KOPT-K1 (cell line): ENCODE data around the gene PCDH9.

Experiments
- H3K27ac ChIP-seq: fragments of 200-600 bp; sonication (generic); 2 replicates; pipeline ENCODE4 v1.5.1; 2016; ENCODE audit warnings: antibody characterized with exemption, mild to moderate bottlenecking, low read depth, low read length; ENCODE audit not compliant: poor library complexity, severe bottlenecking
- H3K36me3 ChIP-seq: fragments of 200-600 bp; sonication (generic); 2 replicates; pipeline ENCODE4 v1.5.1; 2017; ENCODE audit warnings: antibody characterized with exemption, mild to moderate bottlenecking, low read length, moderate library complexity; ENCODE audit not compliant: insufficient read depth
- H3K9me3 ChIP-seq: fragments of 200-600 bp; sonication (generic); 2 replicates; pipeline ENCODE4 v1.5.1; 2017; ENCODE audit warnings: antibody characterized with exemption, low read length, mild to moderate bottlenecking; ENCODE audit not compliant: insufficient read depth, poor library complexity, severe bottlenecking

PCDH9 gene

DNA sequence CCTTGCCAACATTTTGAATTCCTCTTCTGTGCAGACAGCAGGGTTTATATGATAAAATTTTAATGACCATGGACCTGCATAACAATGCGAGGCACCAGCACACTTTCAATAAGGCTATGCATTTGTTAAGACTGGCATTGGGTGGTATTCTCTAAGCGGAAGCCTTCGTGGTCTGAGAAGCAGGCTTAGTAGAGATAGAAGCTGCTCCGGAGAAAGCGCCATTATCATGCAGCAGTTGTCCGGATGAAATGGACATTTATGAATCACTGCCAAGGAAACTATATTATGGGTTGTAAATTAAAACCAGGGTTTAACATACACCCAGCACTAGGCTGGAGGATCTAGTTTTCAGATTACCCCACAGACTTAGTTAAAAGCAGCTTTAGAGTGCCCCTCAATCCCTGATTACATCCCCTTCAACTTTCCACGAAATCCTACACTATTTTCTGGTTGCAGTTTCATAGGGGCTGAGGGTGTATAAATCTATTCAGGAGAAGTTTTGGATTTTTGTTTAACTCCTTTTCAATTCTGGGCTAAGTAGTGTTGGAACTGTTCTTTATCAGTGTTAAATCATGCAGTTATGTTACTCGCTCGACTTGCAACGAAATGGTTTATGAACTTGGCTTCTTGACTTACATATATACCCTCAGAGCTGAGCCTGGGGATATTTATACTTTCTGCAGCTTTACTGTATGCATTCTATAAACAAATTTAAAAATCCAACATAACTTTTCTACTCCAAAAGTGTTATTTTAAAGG is 193.3 kb downstream of the PCDH9 start:
- Histone ChIP-seq H3K9me3 (no peaks in the 10 kb centered on the region), H3K36me3 (no peaks in the 10 kb centered on the region), H3K27ac (no peak overlapping the region)

DNA sequence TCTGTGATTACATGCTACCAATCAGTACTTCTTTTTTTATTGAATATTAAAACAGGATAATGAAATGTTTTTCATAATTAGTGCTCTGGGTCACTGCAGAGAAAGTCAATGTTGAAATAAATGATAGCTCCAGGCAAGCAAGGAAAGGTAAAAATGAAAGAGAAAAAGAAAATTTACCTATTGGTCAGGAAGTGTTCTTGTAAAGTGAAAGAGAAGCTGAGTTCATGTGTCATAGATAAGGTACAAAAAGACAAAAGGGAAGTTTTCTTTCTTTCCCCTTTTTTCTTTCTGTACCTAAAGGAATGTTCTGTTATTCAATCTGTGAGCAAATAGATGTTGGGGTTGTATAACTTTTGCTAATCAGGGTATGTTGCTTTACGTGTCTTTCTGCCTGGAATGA is 197.0 kb downstream of the PCDH9 start:
- H3K27ac ChIP-seq: no peak overlapping the region
- H3K36me3 ChIP-seq: no peaks in the 10 kb centered on the region
- no peaks in the 10 kb centered on the region for H3K9me3 ChIP-seq

DNA sequence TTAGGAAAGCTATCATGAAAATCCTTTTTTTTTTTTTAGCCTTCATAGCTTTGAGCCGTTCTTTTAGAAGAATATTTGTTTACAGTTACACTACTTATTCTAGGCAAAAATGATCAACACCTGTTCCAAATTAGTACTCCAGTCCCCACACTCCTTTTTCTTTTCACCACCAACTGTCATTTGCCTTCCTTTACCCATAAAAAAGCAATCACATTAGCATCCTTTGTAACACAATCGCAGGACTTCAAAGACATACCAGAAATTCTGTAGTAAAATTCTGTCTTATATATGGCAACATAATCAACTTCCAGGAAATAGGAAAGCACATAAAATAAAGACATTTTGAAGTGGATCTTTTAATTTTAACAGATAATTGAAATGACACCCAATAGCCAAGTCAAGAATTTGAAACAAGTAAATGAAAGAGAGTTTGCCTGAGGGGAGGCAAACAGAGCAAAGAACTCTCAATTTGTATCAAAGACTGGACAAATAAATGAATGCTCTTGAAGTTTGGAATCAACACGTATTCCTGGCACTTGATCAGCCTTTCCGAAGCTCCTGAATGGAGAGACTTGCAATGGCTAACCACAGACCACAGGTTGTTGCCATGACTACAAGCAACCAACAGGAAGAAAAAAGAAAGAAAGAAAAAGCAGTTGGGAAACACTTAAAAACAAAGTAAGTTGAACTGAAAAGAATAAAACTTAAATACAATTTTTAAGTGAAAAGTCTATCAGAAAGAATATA is 206.8 kb downstream of the PCDH9 start:
- H3K9me3 ChIP-seq: no peaks in the 10 kb centered on the region
- peak overlapping the region; percentile 76 for H3K27ac ChIP-seq
- no peaks in the 10 kb centered on the region for H3K36me3 ChIP-seq

DNA sequence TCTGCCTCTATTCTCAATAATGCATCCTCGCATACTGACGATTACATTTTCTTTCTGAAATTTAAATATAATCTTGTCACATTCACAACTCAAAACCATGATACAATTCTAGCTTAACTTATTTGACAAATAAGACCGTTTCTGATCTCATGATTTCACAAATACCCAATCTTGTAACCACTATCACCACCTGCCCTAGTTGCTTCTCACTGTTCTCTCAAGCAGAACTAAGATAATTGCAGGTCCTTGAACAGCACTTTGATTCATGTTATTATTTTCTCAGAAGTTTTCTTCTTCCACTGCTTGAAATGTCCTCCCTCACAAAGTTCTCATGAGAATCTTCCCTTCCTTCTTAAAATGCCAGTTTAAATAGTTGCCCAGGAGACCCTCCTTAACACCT is 211.4 kb downstream of the PCDH9 start:
- no peak overlapping the region for H3K27ac ChIP-seq
- no peaks in the 10 kb centered on the region for H3K9me3 ChIP-seq
- no peaks in the 10 kb centered on the region for H3K36me3 ChIP-seq

- Histone ChIP-seq H3K36me3 (no peaks in the 10 kb centered on the region), H3K9me3 (no peaks in the 10 kb centered on the region), H3K27ac (no peak overlapping the region)
Observed at GRCh38 chr13:67017276-67017675, 212.9 kb downstream of the PCDH9 start.

DNA sequence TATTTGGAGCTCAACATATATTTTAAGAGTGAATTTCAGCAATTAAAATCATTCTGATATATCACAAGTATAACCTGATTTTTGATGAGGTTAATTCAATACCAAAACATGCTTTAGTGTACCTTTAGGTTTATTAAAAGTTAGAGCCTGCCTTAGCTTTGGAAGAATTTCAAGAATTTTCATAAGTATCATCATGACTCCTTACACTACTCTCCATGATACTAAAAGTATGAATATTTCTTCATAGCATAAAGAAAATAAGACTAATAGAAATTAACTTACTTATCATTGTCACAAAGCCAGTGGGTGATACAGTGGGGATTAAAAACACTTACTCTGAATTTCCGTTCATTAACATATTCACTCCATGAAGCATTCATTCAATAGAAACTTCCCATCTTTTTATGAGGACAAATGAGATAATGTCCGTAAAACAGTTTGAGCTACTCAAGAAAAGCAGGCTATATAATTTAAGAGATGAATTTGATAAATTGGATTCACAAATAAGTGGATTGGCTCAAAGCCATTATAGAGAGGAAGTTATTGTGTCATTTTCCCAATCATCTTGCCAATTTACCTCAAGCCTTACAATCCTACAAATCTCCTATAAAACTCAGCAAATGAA is 214.0 kb downstream of the PCDH9 start:
- H3K27ac ChIP-seq: no peak overlapping the region
- no peaks in the 10 kb centered on the region for H3K36me3 ChIP-seq
- H3K9me3 ChIP-seq: no peaks in the 10 kb centered on the region

- H3K27ac ChIP-seq: no peak overlapping the region
- no peaks in the 10 kb centered on the region for H3K36me3 ChIP-seq
- no peaks in the 10 kb centered on the region for H3K9me3 ChIP-seq
Observed at GRCh38 chr13:67014399-67014798, 215.7 kb downstream of the PCDH9 start.

GRCh38 chr13:67013709-67014108 is 216.4 kb downstream of the PCDH9 start:
- Histone ChIP-seq H3K27ac (no peak overlapping the region), H3K36me3 (no peaks in the 10 kb centered on the region), H3K9me3 (no peaks in the 10 kb centered on the region)

DNA sequence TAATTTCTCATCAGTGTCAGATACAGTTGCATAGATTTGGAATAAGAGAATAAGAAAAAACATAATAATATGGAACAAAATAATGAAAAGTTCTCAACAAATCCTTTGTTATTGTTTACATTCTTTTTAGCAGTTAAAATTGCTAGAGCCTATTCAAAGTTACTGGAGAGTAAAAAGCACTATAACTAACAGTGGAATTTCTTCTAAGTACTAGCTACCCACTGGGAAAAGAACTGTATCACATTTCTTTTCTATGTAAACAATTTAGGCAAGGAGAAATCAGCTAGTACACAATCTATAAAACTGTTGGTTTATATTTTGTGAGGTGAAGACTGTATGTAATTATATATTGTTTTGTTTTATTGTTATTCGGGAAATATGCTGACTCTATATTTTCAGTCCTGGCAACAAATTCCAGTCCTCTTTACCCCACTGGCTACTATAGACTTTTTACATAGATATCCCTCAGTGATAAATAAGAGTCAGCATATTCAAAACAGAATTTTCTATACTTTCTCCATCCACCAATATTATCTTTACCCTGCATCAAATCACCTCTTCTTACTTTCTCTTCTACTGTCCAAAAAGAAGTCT is 222.0 kb downstream of the PCDH9 start:
- H3K9me3 ChIP-seq: no peaks in the 10 kb centered on the region
- no peaks in the 10 kb centered on the region for H3K36me3 ChIP-seq
- no peak overlapping the region for H3K27ac ChIP-seq

DNA sequence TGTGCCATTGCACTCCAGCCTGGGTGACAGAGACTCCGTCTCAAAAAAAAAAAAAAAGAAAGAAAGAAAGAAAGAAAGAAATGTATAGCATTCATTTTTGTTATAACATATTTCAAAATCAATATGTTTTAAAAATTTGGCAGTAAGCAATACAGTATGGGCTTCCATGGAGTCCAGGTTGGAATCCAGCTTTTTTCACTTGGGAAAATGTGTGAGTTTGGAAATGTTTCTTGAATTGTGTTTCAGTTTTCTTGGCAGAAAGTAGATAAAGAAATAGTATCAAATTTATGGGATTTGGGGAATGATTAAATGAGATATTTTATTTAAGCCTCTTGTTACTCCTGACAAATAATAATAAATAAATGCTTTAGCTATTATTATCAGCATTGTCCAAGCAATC is 225.6 kb downstream of the PCDH9 start:
- Histone ChIP-seq H3K27ac (no peak overlapping the region), H3K9me3 (no peaks in the 10 kb centered on the region), H3K36me3 (no peaks in the 10 kb centered on the region)

DNA sequence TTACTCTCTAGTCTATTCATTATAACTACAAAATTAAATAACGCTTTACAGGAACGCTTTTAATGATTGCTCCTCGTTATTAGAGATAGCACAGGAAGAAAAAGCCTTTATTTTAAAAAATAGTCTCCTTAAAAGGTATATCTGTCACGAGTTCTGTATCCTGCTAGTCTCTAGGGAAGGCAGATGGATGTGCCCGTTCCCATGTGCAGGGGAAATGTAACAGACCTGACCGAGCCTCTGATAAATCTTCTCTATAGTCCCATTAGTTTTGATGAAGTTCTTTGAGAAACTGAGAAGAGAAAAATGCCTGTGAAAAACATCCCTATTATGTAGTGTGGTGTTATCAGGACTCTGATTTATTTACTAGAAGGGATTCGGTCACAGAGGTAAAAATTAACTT is 226.4 kb downstream of the PCDH9 start:
- H3K36me3 ChIP-seq: no peaks in the 10 kb centered on the region

DNA sequence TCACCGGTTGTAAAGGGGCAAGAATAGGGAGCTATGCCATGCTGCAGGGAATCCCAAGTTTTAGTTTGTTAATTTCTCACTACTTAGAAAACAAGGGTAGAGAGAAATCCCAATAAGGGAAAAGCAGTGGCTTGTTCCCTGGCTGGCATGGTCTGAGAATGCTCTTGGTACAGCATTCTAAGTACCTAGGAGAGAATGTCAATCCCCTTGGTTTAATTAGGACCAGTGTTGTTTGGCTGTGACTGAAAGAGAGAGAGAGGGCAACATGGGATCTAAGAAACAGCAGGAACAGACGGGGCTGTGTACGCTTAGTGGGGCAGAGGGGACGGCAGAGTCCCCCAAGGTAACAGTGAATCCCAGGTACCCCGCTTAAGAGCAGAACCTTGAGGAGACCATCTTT is 228.8 kb downstream of the PCDH9 start:
- Histone ChIP-seq H3K27ac (no peak overlapping the region), H3K9me3 (no peaks in the 10 kb centered on the region), H3K36me3 (no peaks in the 10 kb centered on the region)

More for the DNA sequence above, 226.4 kb downstream of the PCDH9 start:
- no peak overlapping the region for H3K27ac ChIP-seq
- H3K9me3 ChIP-seq: no peaks in the 10 kb centered on the region

- Histone ChIP-seq H3K36me3 (no peaks in the 10 kb centered on the region), H3K9me3 (no peaks in the 10 kb centered on the region), H3K27ac (no peak overlapping the region)
Observed at GRCh38 chr13:66996503-66996902, 233.6 kb downstream of the PCDH9 start.

- no peaks in the 10 kb centered on the region for H3K9me3 ChIP-seq
- H3K27ac ChIP-seq: no peak overlapping the region
- no peaks in the 10 kb centered on the region for H3K36me3 ChIP-seq
Observed at GRCh38 chr13:66995203-66995611, 234.9 kb downstream of the PCDH9 start.

- no peaks in the 10 kb centered on the region for H3K9me3 ChIP-seq
- no peak overlapping the region for H3K27ac ChIP-seq
- no peaks in the 10 kb centered on the region for H3K36me3 ChIP-seq
Observed at GRCh38 chr13:66994517-66995202, 235.5 kb downstream of the PCDH9 start.
